ENCODE data around the gene ANKRD16. TPM values are rescaled to one million over a fixed set of nuclear protein-coding genes. Genes with fewer than 3 reads are reported as not detected.

Gene ANKRD16
- total and polyA plus RNA-seq, 2 of the 13 experiments (the other 11 are each of a cell fraction or from before 2014, with no cell fraction given) = 8.0 to 11.4 TPM

- TF ChIP-seq SNAPC4 (CRISPR knock-in tag; IDR thresholded peaks at IDR 0.05) (peak; percentile 88; the same call in 1 of the 2 replicates), RELA (CRISPR knock-in tag; IDR thresholded peaks at IDR 0.05) (no peak), ZNF18 (CRISPR knock-in tag; IDR thresholded peaks at IDR 0.05; ENCODE audit: insufficient replicate concordance) (peak; percentile 91), JDP2 (CRISPR knock-in tag; IDR thresholded peaks at IDR 0.05; ENCODE audit: borderline replicate concordance) (peak; percentile 52; the same call in 1 of the 2 replicates), HCFC1 (IDR thresholded peaks at IDR 0.05; ENCODE audit: low read depth, low read length) (peak; percentile 38; the same call in 1 of the 2 replicates), SIX1 (CRISPR knock-in tag; IDR thresholded peaks at IDR 0.05; ENCODE audit: borderline replicate concordance) (peak; percentile 18; the same call in 1 of the 2 replicates), CREB3 (CRISPR knock-in tag; IDR thresholded peaks at IDR 0.05) (peak; percentile 96), ZIK1 (CRISPR knock-in tag; IDR thresholded peaks at IDR 0.05; ENCODE audit: borderline replicate concordance, low read depth) (peak; percentile 91), ISX (CRISPR knock-in tag; conservative IDR thresholded peaks at IDR 0.05) (peak; percentile 75), ZNF83 (CRISPR knock-in tag; IDR thresholded peaks at IDR 0.05; ENCODE audit: borderline replicate concordance) (peak; percentile 90), DMAP1 (CRISPR knock-in tag; IDR thresholded peaks at IDR 0.05) (peak; percentile 100), HBP1 (CRISPR knock-in tag; IDR thresholded peaks at IDR 0.05; ENCODE audit: low read depth) (peak; percentile 25; the same call in 1 of the 2 replicates), TEAD3 (CRISPR knock-in tag; optimal IDR thresholded peaks at IDR 0.05; ENCODE audit: borderline replicate concordance) (no peak), HOXA3 (CRISPR knock-in tag; IDR thresholded peaks at IDR 0.05) (peak; percentile 94), ZZZ3 (CRISPR knock-in tag; IDR thresholded peaks at IDR 0.05; ENCODE audit: borderline replicate concordance) (no peak; the same call in 1 of the 2 replicates), ATF7 (IDR thresholded peaks at IDR 0.05) (no peak), ATF7 (CRISPR knock-in tag; IDR thresholded peaks at IDR 0.05) (peak; percentile 66), MXD1 (CRISPR knock-in tag; IDR thresholded peaks at IDR 0.05) (peak; percentile 77; the same call in 1 of the 2 replicates), ZNF576 (CRISPR knock-in tag; IDR thresholded peaks at IDR 0.05) (no peak)
These were observed 76.2 kb downstream of the ANKRD16 start, which contains the start of gene GDI2 (continued) for GRCh38 chr10:5813341-5814109.
